ENCODE data around the gene RPIA. TPM values are rescaled to one million over a fixed set of nuclear protein-coding genes. Genes with fewer than 3 reads are reported as not detected.

Gene RPIA
- total and polyA plus RNA-seq, 2 of the 4 experiments (the other 2 are of a cell fraction), result 4.1 to 8.6 TPM

DNA sequence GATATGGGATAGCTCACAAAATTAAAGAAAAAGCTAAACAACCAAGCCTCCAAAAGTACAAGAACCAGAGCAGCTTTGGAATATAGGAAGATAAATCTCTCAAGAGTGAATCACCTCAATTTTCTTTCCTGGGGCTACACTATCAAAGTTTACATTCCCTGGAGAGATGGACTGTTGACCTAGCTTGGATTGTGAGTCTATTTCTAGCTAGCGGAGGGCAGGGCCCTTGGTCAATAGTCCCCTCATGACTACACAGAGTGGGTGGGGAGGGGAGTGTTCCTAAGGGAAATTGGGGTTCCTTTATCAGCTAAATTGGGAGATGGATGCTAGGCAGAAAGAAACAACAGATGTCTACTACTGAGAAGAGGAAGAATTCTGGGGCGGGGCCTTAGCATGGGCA is 34.3 kb upstream of the RPIA start:
- BruUV-seq (replicated peaks), result no TSS peak
- no CpG with 5 or more reads among the region's 2 CpGs for WGBS, 2 experiments (ENCODE audit: extremely low coverage in 2 of 2, insufficient read length in 1 of 2)
- Histone ChIP-seq H3K4ac (ENCODE audit: low read depth, low read length) (no peak overlapping the region), H3K27ac (ENCODE audit: insufficient read depth, low read length) (0 out of 2 replicates have a peak overlapping the region, but pooled peaks have one; percentile 34), H3K9ac (ENCODE audit: low read depth, low read length) (no peak overlapping the region), H2BK20ac (ENCODE audit: low read depth, low read length) (no peak overlapping the region), H4K91ac (ENCODE audit: insufficient read depth, low read depth, low read length) (no peak overlapping the region), H3K9me3 (ENCODE audit: control insufficient read depth, insufficient read depth, low read length) (no peaks in the 10 kb centered on the region), H3K23ac (ENCODE audit: low read depth, low read length) (no peak overlapping the region), H3K36me3 (ENCODE audit: control insufficient read depth, insufficient read depth, low read length) (no peaks in the 10 kb centered on the region), H3K79me1 (ENCODE audit: low read depth in 1 of 2, low read length in 2 of 2) (no peaks in the 10 kb centered on the region), H3K14ac (replicated peaks; ENCODE audit: low read depth, low read length) (no peak overlapping the region), H2BK120ac (ENCODE audit: low read depth, low read length) (no peak overlapping the region; the same call in 1 of the 2 replicates), H3K4me1 (ENCODE audit: control insufficient read depth, insufficient read depth, low read length) (peaks cover 12% of the 10 kb centered on the region), H3K4me3 (ENCODE audit: insufficient read depth, low read depth, low read length) (no peak overlapping the region), H4K5ac (ENCODE audit: low read depth, low read length) (no peak overlapping the region), H3K9me1 (ENCODE audit: insufficient read depth, low read length) (no peaks in the 10 kb centered on the region; the same call in 1 of the 2 replicates), H3K4me2 (ENCODE audit: low read depth, low read length) (no peak overlapping the region), H2BK5ac (ENCODE audit: low read depth, low read length, poor library complexity, severe bottlenecking) (peak overlapping the region; percentile 77), H3K56ac (ENCODE audit: extremely low read depth, insufficient read depth, low read length) (no peak overlapping the region), H4K20me1 (ENCODE audit: insufficient read depth, low read length) (no peaks in the 10 kb centered on the region), H2AK5ac (ENCODE audit: low read depth, low read length) (no peak overlapping the region), H2AK9ac (replicated peaks; ENCODE audit: low read depth, low read length, poor library complexity) (no peak overlapping the region), H4K8ac (ENCODE audit: low read depth in 2 of 2, low read length in 2 of 2) (no peak overlapping the region), H3K27me3 (ENCODE audit: control insufficient read depth, insufficient read depth, low read length) (no peaks in the 10 kb centered on the region), H3K18ac (ENCODE audit: low read depth, low read length) (no peak overlapping the region; the same call in 1 of the 2 replicates), H2AFZ (replicated peaks; ENCODE audit: low read length, poor library complexity) (peak overlapping the region; percentile 16), H2BK15ac (ENCODE audit: low read depth, low read length) (no peak overlapping the region)
- peak; percentile 54 for DNase-seq
- peak; percentile 34 for ATAC-seq (ENCODE audit: low read depth)
- in situ Hi-C loops (cut with MboI; ENCODE audit: low sequenced_read_pairs), result loop anchor here (25.0 kb wide), 2 partner anchors 470 to 595 kb away; partner anchors contain the start of genes KRCC1 and SMYD1
- ChIA-PET POLR2A (ENCODE audit: unreplicated experiment) (no interaction called here), CTCF (interaction anchor here (0.7 to 1.8 kb wide), 4 partner anchors 12 to 25 kb away, joined by 3 to 8 read pairs (median 4); no protein-coding TSS in a partner anchor)
- intact Hi-C loops (cut with micrococcal nuclease), result loop anchor here (5.0 kb wide), 1 partner anchor 55 kb away; no protein-coding TSS in a partner anchor
- dilution Hi-C loops (cut with HindIII; ENCODE audit: low sequenced_read_pairs, unreplicated experiment), result no loop called here
- TF ChIP-seq CHD1 (IDR thresholded peaks at IDR 0.05; ENCODE audit: low read depth, low read length) (no peak), POLR2A (IDR thresholded peaks at IDR 0.05; ENCODE audit: low read depth, low read length) (no peak), MAFK (IDR thresholded peaks at IDR 0.05; ENCODE audit: low read depth, low read length) (no peak), BHLHE40 (IDR thresholded peaks at IDR 0.05; ENCODE audit: low read depth, low read length) (no peak), RCOR1 (IDR thresholded peaks at IDR 0.05; ENCODE audit: insufficient replicate concordance, low read length) (no peak), NFE2L2 (IDR thresholded peaks at IDR 0.05; ENCODE audit: low read depth, low read length) (no peak), RFX5 (IDR thresholded peaks at IDR 0.05; ENCODE audit: low read depth, low read length) (no peak)
